Testis (tissue), 3 donors: ENCODE measurements around the gene ATAD2B. TPM values are rescaled to one million over a fixed set of nuclear protein-coding genes. Genes with fewer than 3 reads are reported as not detected.

Experiments
- DNase-seq: peaks from one replicate; pipeline ENCODE4 v3.0.0-alpha.2; 2019
- H3K27ac ChIP-seq, 2 donors: fragments of 200-600 bp; sonication (generic); one replicate each; pipeline ENCODE4 v1.5.1; 2019
- H3K27me3 ChIP-seq: fragments of 200-600 bp; sonication (generic); one replicate; pipeline ENCODE4 v1.5.1; 2019
- H3K36me3 ChIP-seq: fragments of 200-600 bp; sonication (generic); one replicate; pipeline ENCODE4 v1.5.1; 2017; ENCODE audit warnings: low read depth; ENCODE audit errors: missing control alignments
- H3K4me1 ChIP-seq: fragments of 200-600 bp; sonication (generic); one replicate; pipeline ENCODE4 v1.5.1; 2019
- H3K4me3 ChIP-seq, 2 donors: fragments of 200-600 bp; sonication (generic); one replicate each; pipeline ENCODE4 v1.5.1; 2017 to 2019
- H3K9me3 ChIP-seq: fragments of 200-600 bp; sonication (generic); one replicate; pipeline ENCODE4 v1.5.1; 2017
- POLR2A ChIP-seq: fragments of 450-650 bp; IDR thresholded peaks from one replicate; pipeline ENCODE4 v1.6.1; 2017; ENCODE audit warnings: antibody characterized with exemption, mild to moderate bottlenecking, moderate library complexity
- WGBS, 2 donors: methylation state at CpG; one replicate each; pipeline ENCODE4 v1.1.5; 2018; 5-methylcytosine and 5-hydroxymethylcytosine counted together
- intact Hi-C: fragments of 100-400 bp; cut with DNase I; formaldehyde crosslinking; loops from one replicate; pipeline ENCODE4 v1.15.1; 2023; ENCODE audit warnings: low total_unique reads
- polyA plus RNA-seq: library from polyadenylated mRNA; stranded (reverse); fragments of 350-450 nt; fragmentation: Illumina TruSeq; extraction: RNeasy Lipid Tissue Mini Kit (QIAGEN cat#74804); gene quantifications from one replicate; pipeline ENCODE4 v1.2.3, GENCODE V29; 2014; ENCODE audit warnings: low read depth, low replicate concordance; ENCODE audit not compliant: insufficient read depth
- total RNA-seq, 2 donors: library from RNA; depleted of rRNA; stranded (reverse); fragments of >200 nt; gene quantifications; one replicate each; pipeline ENCODE4 v1.2.3, GENCODE V29; 2016
- TF ChIP-seq, protein P1 (sequence below), 3 experiments: fragments of 450-650 bp in 2 of 3; fragments of 200-600 bp in 1 of 3; sonication (generic) in 1 of 3; IDR thresholded peaks; one replicate each; pipeline ENCODE4 v1.5.1; 2016 to 2019; ENCODE audit warnings: antibody characterized with exemption in 3 of 3, mild to moderate bottlenecking in 2 of 3, moderate library complexity in 1 of 3

Gene ATAD2B
- total and polyA plus RNA-seq, 3 donors from 2014 or later, result 11.7 to 32.3 (median 23.2) TPM

DNA sequence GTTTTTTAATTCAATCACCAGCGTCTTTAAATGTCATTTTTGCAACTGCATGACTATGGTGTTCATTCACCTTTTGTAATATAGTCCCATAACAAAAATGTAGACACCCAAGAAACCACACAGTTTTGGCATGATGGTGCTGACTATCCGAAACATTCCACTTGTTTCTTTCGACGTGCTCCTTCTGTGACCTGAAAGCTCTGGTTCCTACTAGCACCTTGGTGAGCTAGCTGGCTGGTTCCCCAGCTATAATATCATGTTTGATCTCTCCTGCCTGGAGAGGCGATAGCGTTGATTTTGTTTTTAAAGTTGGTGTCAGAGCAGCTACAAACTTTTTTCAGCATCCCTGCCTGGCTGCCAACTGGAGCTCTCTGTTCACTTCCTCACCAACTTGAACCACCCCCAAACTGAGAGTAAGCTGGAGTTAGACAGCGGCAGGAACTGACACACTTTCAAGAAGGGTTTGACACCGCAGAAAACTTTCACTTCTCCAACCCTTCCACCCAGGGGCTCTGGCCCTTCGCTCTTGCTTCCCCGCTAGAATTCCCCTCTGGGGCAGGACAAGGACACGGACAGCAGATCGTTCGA, 1.1 kb downstream of the ATAD2B start:
- Histone ChIP-seq H3K27ac (peak overlapping the region; percentile 96 to 99), H3K27me3 (no peaks in the 10 kb centered on the region), H3K9me3 (no peaks in the 10 kb centered on the region), H3K4me1 (peaks cover 13% of the 10 kb centered on the region), H3K4me3 (peak overlapping the region; percentile 78 to 99), H3K36me3 (no peaks in the 10 kb centered on the region)
- intact Hi-C loops, result loop anchor here (5.0 kb wide), 1 partner anchor 152 kb away; the partner anchor contains the start of gene SF3B6
- peak; percentile 70 for DNase-seq
- 0 to 1% methylated on average over 13 of the region's 13 CpGs for WGBS, 2 donors
- TF ChIP-seq, protein P1, sequence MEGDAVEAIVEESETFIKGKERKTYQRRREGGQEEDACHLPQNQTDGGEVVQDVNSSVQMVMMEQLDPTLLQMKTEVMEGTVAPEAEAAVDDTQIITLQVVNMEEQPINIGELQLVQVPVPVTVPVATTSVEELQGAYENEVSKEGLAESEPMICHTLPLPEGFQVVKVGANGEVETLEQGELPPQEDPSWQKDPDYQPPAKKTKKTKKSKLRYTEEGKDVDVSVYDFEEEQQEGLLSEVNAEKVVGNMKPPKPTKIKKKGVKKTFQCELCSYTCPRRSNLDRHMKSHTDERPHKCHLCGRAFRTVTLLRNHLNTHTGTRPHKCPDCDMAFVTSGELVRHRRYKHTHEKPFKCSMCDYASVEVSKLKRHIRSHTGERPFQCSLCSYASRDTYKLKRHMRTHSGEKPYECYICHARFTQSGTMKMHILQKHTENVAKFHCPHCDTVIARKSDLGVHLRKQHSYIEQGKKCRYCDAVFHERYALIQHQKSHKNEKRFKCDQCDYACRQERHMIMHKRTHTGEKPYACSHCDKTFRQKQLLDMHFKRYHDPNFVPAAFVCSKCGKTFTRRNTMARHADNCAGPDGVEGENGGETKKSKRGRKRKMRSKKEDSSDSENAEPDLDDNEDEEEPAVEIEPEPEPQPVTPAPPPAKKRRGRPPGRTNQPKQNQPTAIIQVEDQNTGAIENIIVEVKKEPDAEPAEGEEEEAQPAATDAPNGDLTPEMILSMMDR (IDR thresholded peaks at IDR 0.05), result no peak
- no peak for TF ChIP-seq POLR2A

DNA sequence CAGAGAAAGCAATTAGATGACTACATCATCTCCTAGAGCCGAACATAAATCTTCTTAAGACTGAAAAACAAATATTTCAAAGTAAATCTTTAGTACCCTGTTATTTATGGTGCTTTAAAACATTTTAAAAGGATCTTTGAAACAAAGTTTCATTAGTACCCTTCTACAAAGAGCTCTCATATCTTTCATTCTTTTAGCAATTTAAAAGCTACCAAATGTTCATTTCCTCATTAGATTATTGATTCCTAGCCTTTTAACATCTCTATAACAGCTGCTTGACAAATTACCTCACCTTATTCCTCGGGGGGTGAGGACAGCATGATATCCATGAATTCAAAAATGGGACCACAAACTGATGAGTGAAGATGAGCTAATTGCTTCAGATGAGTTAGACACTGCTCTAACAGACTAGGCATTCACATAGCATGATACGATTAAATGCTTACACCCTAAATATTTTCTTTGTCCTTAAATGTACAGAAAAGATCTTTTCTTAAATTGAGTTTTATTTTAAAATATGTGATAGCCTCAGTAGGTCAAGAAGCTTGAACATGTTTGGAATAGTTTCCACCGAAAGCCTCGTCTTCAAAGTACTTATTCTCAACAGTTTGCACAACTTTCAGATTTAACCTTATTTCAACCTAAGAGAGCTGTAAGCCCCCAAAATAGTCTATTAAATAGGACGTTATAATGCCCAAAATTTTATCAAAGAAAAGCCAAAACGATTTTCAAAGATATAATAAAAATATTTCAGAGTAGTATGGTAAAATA, 2.1 kb downstream of the ATAD2B start:
- no peaks in the 10 kb centered on the region for H3K36me3 ChIP-seq
- WGBS, 2 donors, result 17 to 20% methylated on average over 7 of the region's 7 CpGs
- DNase-seq, result no peak
- TF ChIP-seq POLR2A, result no peak
- TF ChIP-seq, protein P1 (IDR thresholded peaks at IDR 0.05), result no peak
- H3K9me3 ChIP-seq, result no peaks in the 10 kb centered on the region
- no peak overlapping the region for H3K4me3 ChIP-seq
- peaks cover 13% of the 10 kb centered on the region for H3K4me1 ChIP-seq
- H3K27me3 ChIP-seq, result no peaks in the 10 kb centered on the region
- intact Hi-C loops, result loop anchor here (5.0 kb wide), 1 partner anchor 153 kb away; the partner anchor contains the start of gene SF3B6
- peak overlapping the region in 1 of 2 donors; percentile 15 for H3K27ac ChIP-seq

DNA sequence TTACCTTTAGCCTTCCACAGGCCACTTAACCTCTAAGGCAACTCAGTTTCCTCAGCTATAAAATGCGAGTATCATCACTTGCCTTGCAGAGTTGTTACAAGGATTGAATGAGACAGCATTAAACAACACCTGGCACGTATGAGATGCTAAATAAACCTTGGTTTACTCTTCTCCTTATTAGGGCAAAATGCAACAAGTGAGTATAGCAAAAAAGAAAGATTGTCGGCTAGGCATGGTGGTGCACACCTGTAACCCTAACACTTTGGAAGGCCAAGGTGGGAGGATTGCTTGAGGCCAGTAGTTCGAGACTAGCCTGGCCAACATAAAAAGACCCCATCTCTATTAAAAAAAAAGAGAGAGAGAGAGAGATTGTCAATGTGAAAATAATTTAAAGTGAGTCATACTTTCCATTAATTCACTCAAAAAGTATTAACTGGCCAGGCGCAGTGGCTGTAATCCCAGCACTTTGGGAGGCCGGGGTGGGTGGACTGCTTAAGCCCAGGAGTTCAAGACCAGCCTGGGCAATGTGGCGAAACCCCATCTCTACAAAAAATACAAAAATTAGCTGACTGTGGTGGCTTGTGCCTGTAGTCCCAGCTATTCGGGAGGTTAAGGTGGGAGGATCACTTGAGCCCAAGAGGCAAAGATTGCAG, 8.0 kb downstream of the ATAD2B start:
- no peak overlapping the region for H3K27ac ChIP-seq
- intact Hi-C loops, result no loop called here
- H3K4me3 ChIP-seq, result no peak overlapping the region
- WGBS, 2 donors, result 87 to 94% methylated on average over 8 of the region's 8 CpGs
- H3K9me3 ChIP-seq, result no peaks in the 10 kb centered on the region
- no peaks in the 10 kb centered on the region for H3K27me3 ChIP-seq
- DNase-seq, result no peak
- H3K36me3 ChIP-seq, result no peaks in the 10 kb centered on the region
- TF ChIP-seq POLR2A, result no peak
- H3K4me1 ChIP-seq, result no peaks in the 10 kb centered on the region

DNA sequence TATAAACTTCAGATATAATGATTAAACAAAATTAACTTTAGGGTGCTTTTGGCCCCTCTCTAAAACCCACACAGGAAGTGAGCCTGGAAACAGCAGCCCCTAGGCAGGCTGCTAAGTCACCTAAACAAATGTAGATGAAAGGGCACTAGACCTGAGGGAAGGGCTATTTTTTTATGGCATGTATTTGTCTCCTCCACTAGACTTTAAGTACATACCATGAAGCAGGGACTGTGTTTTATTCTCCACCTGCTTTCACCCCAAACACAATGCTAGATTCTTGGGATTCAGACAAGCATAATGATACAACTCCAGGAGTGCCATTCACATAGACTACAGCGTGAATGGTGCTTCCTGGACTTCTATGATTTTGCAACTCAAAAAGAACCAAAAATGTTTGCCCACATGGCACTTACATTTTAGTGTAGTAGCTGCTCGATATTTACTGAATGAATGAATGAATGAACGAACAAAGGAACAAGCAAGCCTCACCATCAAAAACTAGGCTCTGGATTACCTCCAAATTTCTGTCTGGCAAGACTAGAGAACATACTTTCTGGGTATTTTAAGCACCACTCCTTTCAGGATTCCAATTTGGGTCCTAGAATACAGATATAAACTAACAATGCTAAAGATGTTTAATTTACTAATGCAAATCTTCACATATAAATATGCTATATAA, 10.1 kb downstream of the ATAD2B start:
- DNase-seq, result no peak
- no peak for TF ChIP-seq POLR2A
- TF ChIP-seq, protein P1 (IDR thresholded peaks at IDR 0.05), result no peak
- Histone ChIP-seq H3K27me3 (no peaks in the 10 kb centered on the region), H3K4me3 (no peak overlapping the region), H3K4me1 (no peaks in the 10 kb centered on the region), H3K9me3 (no peaks in the 10 kb centered on the region), H3K27ac (no peak overlapping the region), H3K36me3 (no peaks in the 10 kb centered on the region)
- WGBS, 2 donors, result 84 to 91% methylated on average over 3 of the region's 3 CpGs
- intact Hi-C loops, result no loop called here

DNA sequence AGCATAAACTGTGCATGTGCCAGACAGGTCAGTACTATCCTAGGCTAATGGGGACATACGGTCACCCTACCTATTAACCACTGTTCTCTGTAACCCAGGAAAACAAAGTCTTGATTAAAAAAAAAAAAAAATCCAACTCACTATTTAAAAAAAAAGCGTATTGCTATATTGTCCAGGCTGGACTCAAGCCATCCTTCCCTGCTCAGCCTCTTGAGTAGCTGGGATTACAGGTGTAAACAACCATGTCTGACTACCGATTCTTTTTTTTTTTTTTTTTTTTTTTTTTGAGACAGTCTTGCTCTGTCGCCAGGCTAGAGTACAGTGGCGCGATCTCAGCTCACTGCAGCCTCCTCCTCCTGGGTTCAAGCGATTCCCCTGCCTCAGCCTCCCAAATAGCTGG, 11.6 kb downstream of the ATAD2B start:
- no peaks in the 10 kb centered on the region for H3K9me3 ChIP-seq
- H3K4me1 ChIP-seq, result no peaks in the 10 kb centered on the region
- TF ChIP-seq, protein P1 (IDR thresholded peaks at IDR 0.05), result no peak
- no peak for TF ChIP-seq POLR2A
- WGBS, 2 donors, result 93 to 98% methylated on average over 7 of the region's 7 CpGs
- no peaks in the 10 kb centered on the region for H3K36me3 ChIP-seq
- H3K27me3 ChIP-seq, result no peaks in the 10 kb centered on the region
- no peak for DNase-seq
- H3K27ac ChIP-seq, result no peak overlapping the region
- H3K4me3 ChIP-seq, result no peak overlapping the region
- intact Hi-C loops, result no loop called here
